Activated naive CD8-positive, alpha-beta T cell treated with anti-CD3 and anti-CD28 coated beads, Interleukin-2, amount 10 ng/mL, durations not matched to agents 7 days and 5 days (primary cell): ENCODE measurements around the gene STX4. TPM values are rescaled to one million over a fixed set of nuclear protein-coding genes. Genes with fewer than 3 reads are reported as not detected.
A peak's percentile ranks its signal among the peaks of the same experiment; 100 is the strongest.

Source experiments
- ATAC-seq: fragments of 150-1000 bp; cut with Tn5 transposase; one replicate; pipeline ENCODE4 v1.10.0; 2021; ENCODE audit warnings: low read depth, moderate library complexity
- POLR2A ChIA-PET: fragments of 350-600 bp; sonication (Branson Sonifier 250); formaldehyde crosslinking; loops from one replicate; lab custom pipeline; 2021; ENCODE audit warnings: antibody characterized with exemption; lab: Charles Lee
- DNase-seq: peaks from one replicate; pipeline ENCODE4 v3.0.0; 2021
- H3K27ac Mint-ChIP-seq: one replicate; pipeline ENCODE4 v1.8.0; 2022; ENCODE audit warnings: mild to moderate bottlenecking, mixed read lengths
- H3K27me3 Mint-ChIP-seq: one replicate; pipeline ENCODE4 v1.8.0; 2022; ENCODE audit warnings: mild to moderate bottlenecking, moderate library complexity, mixed read lengths
- H3K36me3 Mint-ChIP-seq: one replicate; pipeline ENCODE4 v1.8.0; 2021; ENCODE audit warnings: mild to moderate bottlenecking, mixed read lengths
- H3K4me1 Mint-ChIP-seq: one replicate; pipeline ENCODE4 v1.8.0; 2021; ENCODE audit warnings: mixed read lengths
- H3K4me3 Mint-ChIP-seq: one replicate; pipeline ENCODE4 v1.8.0; 2022; ENCODE audit warnings: mild to moderate bottlenecking, moderate library complexity, mixed read lengths
- H3K9me3 Mint-ChIP-seq: one replicate; pipeline ENCODE4 v1.8.0; 2021; ENCODE audit warnings: mixed read lengths
- total RNA-seq, 2 experiments: library from RNA; stranded (reverse); gene quantifications; one replicate each; pipeline ENCODE4 v1.2.3, GENCODE V29; 2021

Gene STX4, protein sequence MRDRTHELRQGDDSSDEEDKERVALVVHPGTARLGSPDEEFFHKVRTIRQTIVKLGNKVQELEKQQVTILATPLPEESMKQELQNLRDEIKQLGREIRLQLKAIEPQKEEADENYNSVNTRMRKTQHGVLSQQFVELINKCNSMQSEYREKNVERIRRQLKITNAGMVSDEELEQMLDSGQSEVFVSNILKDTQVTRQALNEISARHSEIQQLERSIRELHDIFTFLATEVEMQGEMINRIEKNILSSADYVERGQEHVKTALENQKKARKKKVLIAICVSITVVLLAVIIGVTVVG
- 10 to 100 TPM; 82.8 to 84.8 TPM for total RNA-seq

DNA sequence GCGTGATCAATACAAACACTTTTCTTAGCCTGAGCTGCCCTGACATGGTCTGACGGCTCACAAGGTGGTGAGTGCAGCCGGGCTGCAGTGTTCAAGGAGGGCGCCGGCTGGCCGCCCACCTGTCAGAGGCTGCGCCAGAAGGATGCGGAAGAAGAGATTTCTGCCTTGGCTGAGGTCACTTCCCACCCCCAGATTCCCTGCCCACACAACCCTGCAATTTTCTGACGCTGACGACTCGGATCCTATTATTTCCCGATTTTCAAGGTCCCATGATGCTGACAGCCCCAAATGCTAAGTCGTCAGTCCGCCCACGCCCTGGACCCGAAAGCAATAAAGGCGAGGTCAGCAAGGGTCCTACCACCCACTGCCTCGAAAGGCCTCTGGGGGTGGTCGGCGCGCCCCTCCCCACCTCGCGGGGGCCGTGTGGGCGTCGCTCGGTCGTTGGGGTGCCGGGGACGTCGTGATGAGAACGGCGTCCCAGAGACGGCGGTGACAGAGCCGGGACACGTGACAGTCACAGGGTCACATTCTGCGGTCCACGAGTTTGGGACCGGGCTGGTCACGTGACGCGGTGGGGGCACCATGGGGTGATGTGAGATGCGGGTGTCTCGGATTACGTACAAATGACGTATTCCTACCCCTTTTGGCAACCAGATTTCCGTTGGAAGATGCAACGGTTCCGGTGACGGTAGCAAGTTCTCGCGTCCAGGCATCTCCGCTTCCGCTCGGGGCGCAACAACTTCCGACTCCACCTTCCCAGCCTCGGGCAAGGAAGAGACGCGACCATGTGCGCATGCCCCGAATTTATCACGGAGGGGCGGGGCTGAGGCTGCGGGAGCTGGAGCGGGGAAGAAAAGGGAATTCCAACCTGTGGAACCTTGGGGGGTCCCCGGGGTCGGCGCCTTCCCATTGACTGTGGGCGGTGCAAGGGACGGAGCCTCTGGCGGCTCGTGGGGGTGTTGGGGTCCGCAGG, at the start of gene STX4:
Gene STX4 (plus strand): TSS at position 823 of the 973 bp plus-strand sequence. CDS start 248 bp downstream, outside the sequence.
- peak; percentile 94 for DNase-seq
- ATAC-seq = peak; percentile 80
- Mint-ChIP-seq H3K9me3 (no peaks in the 10 kb centered on the region), H3K27me3 (no peaks in the 10 kb centered on the region), H3K4me1 (peaks cover 22% of the 10 kb centered on the region), H3K36me3 (peaks cover 7% of the 10 kb centered on the region), H3K4me3 (peak within 1 kb of the TSS; percentile 99), H3K27ac (peak within 1 kb of the TSS; percentile 97)
- POLR2A ChIA-PET = interaction anchor here (1.8 to 3.6 kb wide), 2 partner anchors 41 to 147 kb away, joined by 7 to 23 read pairs; partner anchors contain the start of genes FUS, ZNF646 and ZNF668

DNA sequence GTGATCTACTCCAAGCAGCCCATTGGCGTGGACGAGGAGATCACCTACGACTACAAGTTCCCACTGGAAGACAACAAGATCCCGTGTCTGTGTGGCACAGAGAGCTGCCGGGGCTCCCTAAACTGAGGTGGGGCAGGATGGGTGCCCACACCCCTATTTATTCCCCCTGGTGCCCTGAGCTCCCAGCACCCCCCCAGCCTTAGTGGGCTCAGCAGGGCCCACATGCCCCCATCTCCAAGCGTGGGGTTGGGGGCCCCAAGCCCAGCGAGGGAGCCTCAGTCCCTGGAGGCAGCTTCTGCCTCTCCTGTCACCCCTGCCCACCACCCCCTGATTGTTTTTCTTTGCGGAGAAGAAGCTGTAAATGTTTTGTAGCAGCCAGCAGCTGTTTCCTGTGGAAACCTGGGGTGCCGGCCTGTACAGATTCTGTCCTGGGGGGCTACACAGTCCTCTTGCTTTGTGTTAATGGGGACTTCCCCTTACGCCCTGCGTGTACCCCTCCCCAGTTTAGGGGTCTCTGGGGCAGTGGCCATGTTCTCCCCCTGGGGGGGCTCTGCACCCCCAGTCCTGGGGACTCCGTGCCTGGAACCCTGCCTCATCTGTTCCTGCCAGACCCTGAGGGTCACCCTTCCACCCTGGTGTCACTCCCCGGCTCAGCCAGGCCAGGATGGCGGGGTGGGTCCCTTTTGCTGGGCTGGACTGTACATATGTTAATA, 49.3 kb upstream of the STX4 start:
- Mint-ChIP-seq H3K9me3 (no peaks in the 10 kb centered on the region), H3K4me3 (no peak overlapping the region), H3K36me3 (no peaks in the 10 kb centered on the region), H3K27ac (no peak overlapping the region), H3K4me1 (peaks cover 7% of the 10 kb centered on the region), H3K27me3 (no peaks in the 10 kb centered on the region)
- POLR2A ChIA-PET = interaction anchor here (0.7 to 3.3 kb wide), 2 partner anchors 13 to 370 kb away, joined by 3 to 12 read pairs; no protein-coding TSS in a partner anchor
- DNase-seq (no peak), ATAC-seq (no peak)

DNA sequence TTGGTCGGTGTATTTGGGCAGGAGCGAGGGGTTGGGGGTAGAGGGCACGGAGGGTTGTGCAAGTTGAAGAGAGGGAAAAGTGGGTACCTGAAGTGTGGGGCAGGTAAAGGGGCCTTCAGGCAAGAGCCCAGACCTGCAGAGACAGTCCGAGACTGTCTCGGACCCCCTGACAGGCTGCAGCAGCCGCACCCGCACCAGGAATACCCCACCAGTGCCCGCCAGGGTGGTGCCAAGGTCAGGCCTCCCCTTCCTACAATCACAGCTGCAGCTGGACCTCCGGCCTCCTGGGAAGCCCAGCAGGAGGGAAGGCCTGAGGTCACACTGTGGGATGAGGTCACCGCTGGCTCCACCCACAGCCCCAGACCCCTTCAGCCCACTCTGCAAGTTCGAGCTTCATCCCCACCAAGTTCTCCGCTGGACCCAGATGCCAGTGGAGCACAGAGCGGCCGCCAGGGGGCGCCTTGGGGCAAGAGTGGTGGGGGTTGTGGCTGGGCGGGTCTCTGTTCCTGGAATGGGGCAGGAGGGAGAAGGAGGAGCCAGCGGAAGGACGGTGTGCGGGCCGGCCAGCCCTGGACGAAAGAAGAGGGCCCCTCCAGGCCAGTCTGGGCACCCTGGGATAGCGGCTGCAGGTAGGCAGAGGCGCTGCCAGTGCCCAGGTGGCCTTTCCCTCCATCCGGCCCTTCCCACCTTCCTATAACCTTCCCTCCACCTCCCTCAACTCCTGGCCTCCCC, 48.5 kb upstream of the STX4 start, which contains the start of gene HSD3B7:
Gene HSD3B7 (plus strand): TSS at position 539 of the 732 bp plus-strand sequence. CDS start 452 bp downstream, outside the sequence.
- no peaks in the 10 kb centered on the region for H3K9me3 Mint-ChIP-seq

DNA sequence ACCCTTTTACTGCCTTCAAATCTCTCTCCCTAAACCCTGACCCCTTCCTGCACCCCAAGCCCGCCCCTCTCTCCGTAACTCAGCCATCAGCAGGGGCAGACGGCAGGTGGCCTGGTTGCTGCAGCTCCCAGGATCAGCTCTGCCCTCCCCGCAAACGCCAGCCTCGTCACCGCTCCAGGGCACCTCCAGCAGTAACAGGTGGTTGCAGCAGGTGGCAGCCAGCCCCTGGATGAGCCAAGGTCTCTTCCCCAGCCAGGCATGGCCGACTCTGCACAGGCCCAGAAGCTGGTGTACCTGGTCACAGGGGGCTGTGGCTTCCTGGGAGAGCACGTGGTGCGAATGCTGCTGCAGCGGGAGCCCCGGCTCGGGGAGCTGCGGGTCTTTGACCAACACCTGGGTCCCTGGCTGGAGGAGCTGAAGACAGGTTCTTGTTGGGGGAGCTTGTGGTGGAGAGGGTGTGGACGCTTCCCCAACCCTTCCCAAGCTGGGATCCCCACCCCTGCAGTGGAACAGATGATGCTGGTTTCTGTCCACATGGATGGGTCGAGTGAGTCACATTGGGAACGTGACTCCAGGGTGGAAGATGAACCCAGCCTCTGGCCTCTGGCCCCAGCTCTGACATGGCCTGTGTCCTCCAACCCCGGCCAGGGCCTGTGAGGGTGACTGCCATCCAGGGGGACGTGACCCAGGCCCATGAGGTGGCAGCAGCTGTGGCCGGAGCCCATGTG, 47.8 kb upstream of the STX4 start:
- ATAC-seq (peak; percentile 12), DNase-seq (peak; percentile 47)
- Mint-ChIP-seq H3K27me3 (no peaks in the 10 kb centered on the region), H3K4me3 (peak overlapping the region; percentile 76), H3K4me1 (peaks cover 7% of the 10 kb centered on the region), H3K36me3 (no peaks in the 10 kb centered on the region), H3K27ac (peak overlapping the region; percentile 63), H3K9me3 (no peaks in the 10 kb centered on the region)
- POLR2A ChIA-PET = interaction anchor here (0.6 to 3.3 kb wide), 9 partner anchors 11 to 475 kb away, joined by 3 to 12 read pairs (median 5); partner anchors contain the start of genes FUS, ZNF646 and ZNF668

More for the DNA sequence above, 48.5 kb upstream of the STX4 start, which contains the start of gene HSD3B7:
- H3K27me3 Mint-ChIP-seq = no peaks in the 10 kb centered on the region
- peak within 1 kb of the TSS; percentile 63 for H3K27ac Mint-ChIP-seq
- POLR2A ChIA-PET = interaction anchor here (0.6 to 3.3 kb wide), 8 partner anchors 12 to 370 kb away, joined by 3 to 12 read pairs (median 6); partner anchors contain the start of genes FUS, ZNF646 and ZNF668
- H3K4me3 Mint-ChIP-seq = peak within 1 kb of the TSS; percentile 76
- DNase-seq (peak; percentile 92), ATAC-seq (peak; percentile 75)
- H3K36me3 Mint-ChIP-seq = no peaks in the 10 kb centered on the region
- H3K4me1 Mint-ChIP-seq = peaks cover 7% of the 10 kb centered on the region

DNA sequence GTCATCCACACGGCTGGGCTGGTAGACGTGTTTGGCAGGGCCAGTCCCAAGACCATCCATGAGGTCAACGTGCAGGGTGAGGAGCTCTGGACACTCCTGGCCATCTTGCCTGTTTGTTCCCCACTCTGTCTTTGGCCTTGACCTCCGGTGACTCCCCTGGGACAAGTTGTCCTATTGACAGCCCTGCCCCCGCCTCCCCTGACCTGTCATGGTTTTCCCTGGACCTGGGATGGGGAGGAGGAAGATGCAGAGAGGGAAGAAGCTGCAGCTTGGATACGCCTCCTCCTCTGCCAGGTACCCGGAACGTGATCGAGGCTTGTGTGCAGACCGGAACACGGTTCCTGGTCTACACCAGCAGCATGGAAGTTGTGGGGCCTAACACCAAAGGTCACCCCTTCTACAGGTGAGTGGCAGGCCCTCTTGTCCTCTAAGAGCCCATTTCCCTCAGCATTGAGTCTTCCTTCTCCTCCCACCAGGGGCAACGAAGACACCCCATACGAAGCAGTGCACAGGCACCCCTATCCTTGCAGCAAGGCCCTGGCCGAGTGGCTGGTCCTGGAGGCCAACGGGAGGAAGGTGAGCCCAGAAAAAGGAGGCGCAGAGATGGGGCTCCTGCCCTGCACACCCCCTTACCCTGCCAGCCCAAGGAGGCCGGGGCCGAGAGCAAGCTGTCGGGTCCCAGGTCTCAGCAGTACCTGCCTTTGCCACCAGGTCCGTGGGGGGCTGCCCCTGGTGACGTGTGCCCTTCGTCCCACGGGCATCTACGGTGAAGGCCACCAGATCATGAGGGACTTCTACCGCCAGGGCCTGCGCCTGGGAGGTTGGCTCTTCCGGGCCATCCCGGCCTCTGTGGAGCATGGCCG, 47.0 kb upstream of the STX4 start:
- Mint-ChIP-seq H3K9me3 (no peaks in the 10 kb centered on the region), H3K27me3 (no peaks in the 10 kb centered on the region), H3K4me3 (no peak overlapping the region), H3K4me1 (peaks cover 7% of the 10 kb centered on the region), H3K36me3 (no peaks in the 10 kb centered on the region), H3K27ac (no peak overlapping the region)
- POLR2A ChIA-PET = interaction anchor here (0.7 to 3.3 kb wide), 7 partner anchors 10 to 474 kb away, joined by 3 to 12 read pairs (median 6); partner anchors contain the start of genes ZNF646 and ZNF668
- no peak for DNase-seq
- ATAC-seq = no peak

DNA sequence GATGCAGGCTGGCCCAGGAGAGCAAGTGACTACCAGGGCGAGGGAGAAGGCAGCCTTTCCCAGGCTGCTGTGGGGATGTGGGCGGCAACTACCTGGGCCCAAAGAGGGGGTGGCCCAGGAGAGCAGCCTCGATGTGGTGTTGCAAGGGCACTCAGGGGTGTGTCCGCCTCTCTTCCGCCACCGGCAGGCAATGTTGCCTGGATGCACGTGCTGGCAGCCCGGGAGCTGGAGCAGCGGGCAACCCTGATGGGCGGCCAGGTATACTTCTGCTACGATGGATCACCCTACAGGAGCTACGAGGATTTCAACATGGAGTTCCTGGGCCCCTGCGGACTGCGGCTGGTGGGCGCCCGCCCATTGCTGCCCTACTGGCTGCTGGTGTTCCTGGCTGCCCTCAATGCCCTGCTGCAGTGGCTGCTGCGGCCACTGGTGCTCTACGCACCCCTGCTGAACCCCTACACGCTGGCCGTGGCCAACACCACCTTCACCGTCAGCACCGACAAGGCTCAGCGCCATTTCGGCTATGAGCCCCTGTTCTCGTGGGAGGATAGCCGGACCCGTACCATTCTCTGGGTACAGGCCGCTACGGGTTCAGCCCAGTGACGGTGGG, 45.7 kb upstream of the STX4 start:
- Mint-ChIP-seq H3K36me3 (no peaks in the 10 kb centered on the region), H3K4me3 (no peak overlapping the region), H3K9me3 (no peaks in the 10 kb centered on the region), H3K27ac (no peak overlapping the region), H3K4me1 (peaks cover 7% of the 10 kb centered on the region), H3K27me3 (no peaks in the 10 kb centered on the region)
- DNase-seq (no peak), ATAC-seq (no peak)
- POLR2A ChIA-PET = no interaction called here

DNA sequence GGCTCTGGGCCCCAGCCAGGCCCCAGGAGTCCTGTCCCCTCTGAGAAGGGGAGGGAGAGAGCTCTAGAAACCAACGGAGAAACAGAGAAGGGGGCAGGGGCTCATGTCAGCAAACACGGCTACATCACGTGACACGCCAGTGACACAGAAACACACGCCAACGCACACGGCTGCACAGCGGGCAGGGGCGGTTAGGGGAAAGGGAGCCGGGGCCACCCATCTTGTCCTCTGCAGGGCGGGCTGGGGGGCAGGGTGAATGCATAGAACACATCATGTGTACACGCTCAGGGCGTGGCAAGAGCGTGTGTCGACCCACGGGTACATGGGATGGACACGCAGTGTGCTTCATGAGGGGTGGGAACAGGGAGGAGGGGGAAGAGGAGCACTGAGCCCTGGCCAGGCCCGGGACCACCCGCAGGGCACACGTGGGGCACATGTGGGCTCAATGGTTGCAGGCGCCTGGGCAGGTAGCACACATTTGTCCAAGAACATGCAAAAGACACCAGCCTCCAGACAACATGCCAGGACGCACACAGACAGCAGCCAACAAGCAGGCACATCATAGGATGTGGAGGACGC, 43.8 kb upstream of the STX4 start:
- H3K36me3 Mint-ChIP-seq = no peaks in the 10 kb centered on the region

DNA sequence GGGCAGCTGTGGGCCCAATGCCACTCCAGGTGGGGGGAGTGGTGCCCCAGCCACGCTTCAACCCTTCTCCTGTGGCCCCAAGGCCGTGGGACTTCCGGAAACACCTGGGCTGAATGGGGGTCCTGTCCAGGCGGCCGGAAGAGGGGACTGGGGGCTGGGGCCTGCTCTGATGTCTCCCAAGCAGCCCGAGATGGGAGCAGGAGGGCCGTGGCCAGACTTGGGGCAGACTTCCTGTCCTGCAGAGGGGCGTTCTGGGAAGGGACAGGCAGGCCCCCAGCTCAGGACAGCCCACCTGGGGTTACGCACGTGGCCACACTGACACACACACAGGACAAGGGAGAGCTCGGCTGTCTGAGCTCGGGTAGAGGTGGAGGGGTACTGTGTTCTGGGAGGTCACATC, 43.3 kb upstream of the STX4 start:
- peaks cover 15% of the 10 kb centered on the region for H3K4me1 Mint-ChIP-seq
- H3K9me3 Mint-ChIP-seq = no peaks in the 10 kb centered on the region
- no peak overlapping the region for H3K27ac Mint-ChIP-seq
- no peak for ATAC-seq
- POLR2A ChIA-PET = no interaction called here
- H3K36me3 Mint-ChIP-seq = no peaks in the 10 kb centered on the region
- no peak for DNase-seq
- no peaks in the 10 kb centered on the region for H3K27me3 Mint-ChIP-seq
- H3K4me3 Mint-ChIP-seq = no peak overlapping the region

More for the DNA sequence above, 43.8 kb upstream of the STX4 start:
- POLR2A ChIA-PET = no interaction called here
- Mint-ChIP-seq H3K4me1 (peaks cover 13% of the 10 kb centered on the region), H3K9me3 (no peaks in the 10 kb centered on the region), H3K4me3 (no peak overlapping the region), H3K27me3 (no peaks in the 10 kb centered on the region), H3K27ac (no peak overlapping the region)
- no peak for DNase-seq
- no peak for ATAC-seq

DNA sequence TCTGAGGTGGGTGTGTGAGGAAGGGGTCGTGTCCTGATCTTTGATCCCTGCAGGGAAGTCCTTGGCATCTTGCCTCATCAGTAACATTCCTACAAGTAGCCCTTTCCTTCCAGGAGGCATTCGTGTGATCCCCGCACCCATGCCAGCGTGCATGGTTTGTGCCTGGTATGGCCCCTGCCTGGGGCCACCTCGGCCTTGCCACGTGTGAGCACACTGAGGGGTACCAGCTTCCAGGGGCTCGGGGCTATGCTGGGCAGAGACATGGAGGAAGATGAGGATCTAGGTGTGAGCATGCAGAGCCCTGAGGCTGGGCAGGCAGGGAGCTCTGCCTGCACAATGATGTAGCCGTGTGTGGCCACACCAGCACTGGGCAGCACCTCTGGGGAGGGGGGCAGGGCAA, 42.3 kb upstream of the STX4 start:
- Mint-ChIP-seq H3K4me1 (peaks cover 12% of the 10 kb centered on the region), H3K27me3 (no peaks in the 10 kb centered on the region), H3K9me3 (no peaks in the 10 kb centered on the region), H3K4me3 (no peak overlapping the region), H3K27ac (peak overlapping the region; percentile 31), H3K36me3 (no peaks in the 10 kb centered on the region)
- no peak for ATAC-seq
- POLR2A ChIA-PET = no interaction called here
- no peak for DNase-seq

DNA sequence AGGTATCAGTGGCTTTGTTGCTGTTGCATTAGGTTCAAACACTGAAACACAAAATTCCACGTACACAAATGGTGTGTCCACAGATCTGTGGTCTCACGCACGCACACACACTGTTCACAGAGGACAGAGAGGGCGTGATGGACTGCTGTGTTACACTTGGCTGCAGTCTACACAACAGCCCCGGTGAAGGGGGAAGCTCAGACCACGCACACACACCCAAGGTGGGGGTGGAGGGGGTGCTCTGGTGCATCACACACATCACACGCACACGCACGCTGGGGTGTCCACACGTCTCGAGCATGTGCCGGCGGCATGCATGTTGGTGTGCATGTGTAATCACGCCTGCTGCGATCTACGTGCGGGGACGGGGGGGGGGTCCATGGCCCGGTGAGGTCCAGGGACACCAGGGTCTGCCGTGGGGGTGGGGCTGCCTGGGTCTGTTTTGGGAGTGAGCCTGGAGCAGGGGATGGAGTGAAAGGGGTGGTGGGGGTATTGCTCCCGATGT, 41.0 kb upstream of the STX4 start:
- peaks cover 12% of the 10 kb centered on the region for H3K4me1 Mint-ChIP-seq
- DNase-seq = no peak
- ATAC-seq = no peak
- H3K27ac Mint-ChIP-seq = no peak overlapping the region
- POLR2A ChIA-PET = no interaction called here
- H3K27me3 Mint-ChIP-seq = no peaks in the 10 kb centered on the region
- no peaks in the 10 kb centered on the region for H3K9me3 Mint-ChIP-seq
- no peak overlapping the region for H3K4me3 Mint-ChIP-seq
- no peaks in the 10 kb centered on the region for H3K36me3 Mint-ChIP-seq
